ENCODE measurements around the gene SRR.

SRR gene

DNA sequence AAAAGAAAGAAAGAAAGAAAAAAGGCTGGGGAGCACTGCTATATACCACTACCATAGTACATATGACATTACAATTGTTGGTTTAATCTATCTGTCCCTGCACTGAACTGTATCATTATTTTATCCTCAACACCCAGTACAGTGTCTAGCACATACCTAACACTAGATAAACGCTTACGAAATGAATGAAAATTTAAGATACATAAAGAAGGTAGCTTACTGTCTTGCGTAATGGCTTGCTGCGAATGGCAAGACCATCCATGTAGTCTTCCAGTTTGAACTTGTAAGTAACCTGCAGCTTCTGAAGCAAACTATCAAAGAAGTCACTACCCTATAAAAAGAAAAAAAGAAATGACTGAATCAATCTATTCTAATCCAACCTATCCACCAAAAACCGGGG is 6.7 kb upstream of the SRR start:
- ATAC-seq: no peak
- TF ChIP-seq ESRRG (CRISPR knock-in tag; IDR thresholded peaks at IDR 0.05) (no peak), TOX (CRISPR knock-in tag; IDR thresholded peaks at IDR 0.05; ENCODE audit: borderline replicate concordance) (no peak)

DNA sequence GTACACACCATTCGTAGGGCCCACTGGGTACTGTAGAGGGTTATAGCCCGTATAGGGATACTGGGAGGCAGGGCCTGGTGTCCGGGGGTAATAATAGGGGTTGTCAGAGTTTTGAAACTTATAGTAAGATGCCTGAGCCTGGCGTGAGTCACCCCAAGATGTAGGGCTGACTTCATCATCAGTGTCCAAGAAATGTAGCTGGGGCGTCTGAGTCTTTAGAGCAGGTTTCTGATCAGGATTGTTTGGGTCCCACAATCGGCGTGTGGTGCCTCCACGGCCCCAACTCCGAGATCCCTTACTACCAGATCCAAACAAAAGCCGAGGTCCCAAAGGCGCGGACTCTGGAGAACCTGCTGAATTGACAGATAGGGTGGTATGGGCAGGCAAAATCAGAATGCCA is 4.6 kb upstream of the SRR start:
- no peak for ATAC-seq
- no peak for TF ChIP-seq ZFP30 (CRISPR knock-in tag; IDR thresholded peaks at IDR 0.05)
- TF ChIP-seq, protein P1, sequence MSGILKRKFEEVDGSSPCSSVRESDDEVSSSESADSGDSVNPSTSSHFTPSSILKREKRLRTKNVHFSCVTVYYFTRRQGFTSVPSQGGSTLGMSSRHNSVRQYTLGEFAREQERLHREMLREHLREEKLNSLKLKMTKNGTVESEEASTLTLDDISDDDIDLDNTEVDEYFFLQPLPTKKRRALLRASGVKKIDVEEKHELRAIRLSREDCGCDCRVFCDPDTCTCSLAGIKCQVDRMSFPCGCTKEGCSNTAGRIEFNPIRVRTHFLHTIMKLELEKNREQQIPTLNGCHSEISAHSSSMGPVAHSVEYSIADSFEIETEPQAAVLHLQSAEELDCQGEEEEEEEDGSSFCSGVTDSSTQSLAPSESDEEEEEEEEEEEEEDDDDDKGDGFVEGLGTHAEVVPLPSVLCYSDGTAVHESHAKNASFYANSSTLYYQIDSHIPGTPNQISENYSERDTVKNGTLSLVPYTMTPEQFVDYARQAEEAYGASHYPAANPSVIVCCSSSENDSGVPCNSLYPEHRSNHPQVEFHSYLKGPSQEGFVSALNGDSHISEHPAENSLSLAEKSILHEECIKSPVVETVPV (CRISPR knock-in tag; IDR thresholded peaks at IDR 0.05): no peak
- no peak for TF ChIP-seq OSR1 (CRISPR knock-in tag; IDR thresholded peaks at IDR 0.05)
- TF ChIP-seq ARNTL (CRISPR knock-in tag; IDR thresholded peaks at IDR 0.05; ENCODE audit: borderline replicate concordance, low read depth): no peak

DNA sequence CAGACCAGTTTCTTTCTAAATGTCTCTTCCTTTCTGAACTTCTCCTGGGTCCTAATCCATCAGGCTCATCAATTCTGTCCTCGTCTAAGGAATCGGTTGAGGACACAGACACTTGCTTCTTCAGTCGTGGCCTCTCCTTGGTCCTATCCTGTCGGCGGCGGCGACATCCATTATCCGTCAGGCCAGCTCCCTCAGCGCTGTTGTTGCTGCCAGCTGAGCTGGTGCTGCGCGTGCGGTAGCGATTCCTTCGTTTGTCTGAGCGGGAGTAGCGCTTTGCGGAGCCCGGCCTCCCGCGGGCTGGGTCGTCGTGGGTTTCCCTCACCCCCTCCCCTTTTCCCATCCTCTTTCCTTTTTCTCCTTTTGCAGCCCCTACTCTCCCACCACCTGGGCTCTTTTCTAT is 4.0 kb upstream of the SRR start:
- ATAC-seq: no peak

DNA sequence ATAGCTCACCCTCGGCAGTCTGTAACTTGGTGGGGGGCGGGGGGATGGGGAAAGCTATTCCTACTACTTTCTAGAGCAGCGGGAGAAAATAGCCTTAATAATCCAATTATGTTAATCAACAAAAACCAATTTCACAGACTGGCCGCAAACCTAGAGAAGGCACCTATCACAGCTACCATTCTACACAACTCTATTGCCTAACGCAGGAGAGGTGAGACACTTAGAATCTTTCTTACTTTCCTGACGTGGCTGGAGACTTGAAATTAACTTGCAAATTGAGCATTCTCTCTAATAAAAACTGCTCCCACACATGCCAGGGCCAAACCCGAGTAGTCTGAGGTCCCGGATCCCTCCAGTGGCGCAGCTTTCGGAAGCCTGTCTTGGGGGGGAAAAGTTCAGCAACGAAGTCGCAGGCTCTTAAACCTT is 959 bp upstream of the SRR start:
- ATAC-seq: peak; percentile 39
- TF ChIP-seq, protein P2, sequence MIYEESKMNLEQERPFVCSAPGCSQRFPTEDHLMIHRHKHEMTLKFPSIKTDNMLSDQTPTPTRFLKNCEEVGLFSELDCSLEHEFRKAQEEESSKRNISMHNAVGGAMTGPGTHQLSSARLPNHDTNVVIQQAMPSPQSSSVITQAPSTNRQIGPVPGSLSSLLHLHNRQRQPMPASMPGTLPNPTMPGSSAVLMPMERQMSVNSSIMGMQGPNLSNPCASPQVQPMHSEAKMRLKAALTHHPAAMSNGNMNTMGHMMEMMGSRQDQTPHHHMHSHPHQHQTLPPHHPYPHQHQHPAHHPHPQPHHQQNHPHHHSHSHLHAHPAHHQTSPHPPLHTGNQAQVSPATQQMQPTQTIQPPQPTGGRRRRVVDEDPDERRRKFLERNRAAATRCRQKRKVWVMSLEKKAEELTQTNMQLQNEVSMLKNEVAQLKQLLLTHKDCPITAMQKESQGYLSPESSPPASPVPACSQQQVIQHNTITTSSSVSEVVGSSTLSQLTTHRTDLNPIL (CRISPR knock-in tag; IDR thresholded peaks at IDR 0.05; ENCODE audit: low read depth): no peak
- TF ChIP-seq PPARA (CRISPR knock-in tag; IDR thresholded peaks at IDR 0.05; ENCODE audit: borderline replicate concordance): no peak
- TF ChIP-seq ZFP3 (CRISPR knock-in tag; IDR thresholded peaks at IDR 0.05): no peak
- no peak for TF ChIP-seq ZNF565 (CRISPR knock-in tag; conservative IDR thresholded peaks at IDR 0.05; ENCODE audit: low read depth)
- TF ChIP-seq RARB (CRISPR knock-in tag; IDR thresholded peaks at IDR 0.05): no peak
- TF ChIP-seq, protein P3, sequence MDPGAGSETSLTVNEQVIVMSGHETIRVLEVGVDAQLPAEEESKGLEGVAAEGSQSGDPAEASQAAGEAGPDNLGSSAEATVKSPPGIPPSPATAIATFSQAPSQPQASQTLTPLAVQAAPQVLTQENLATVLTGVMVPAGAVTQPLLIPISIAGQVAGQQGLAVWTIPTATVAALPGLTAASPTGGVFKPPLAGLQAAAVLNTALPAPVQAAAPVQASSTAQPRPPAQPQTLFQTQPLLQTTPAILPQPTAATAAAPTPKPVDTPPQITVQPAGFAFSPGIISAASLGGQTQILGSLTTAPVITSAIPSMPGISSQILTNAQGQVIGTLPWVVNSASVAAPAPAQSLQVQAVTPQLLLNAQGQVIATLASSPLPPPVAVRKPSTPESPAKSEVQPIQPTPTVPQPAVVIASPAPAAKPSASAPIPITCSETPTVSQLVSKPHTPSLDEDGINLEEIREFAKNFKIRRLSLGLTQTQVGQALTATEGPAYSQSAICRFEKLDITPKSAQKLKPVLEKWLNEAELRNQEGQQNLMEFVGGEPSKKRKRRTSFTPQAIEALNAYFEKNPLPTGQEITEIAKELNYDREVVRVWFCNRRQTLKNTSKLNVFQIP (CRISPR knock-in tag; IDR thresholded peaks at IDR 0.05; ENCODE audit: borderline replicate concordance, low read depth): no peak
- no peak for TF ChIP-seq ARNTL (CRISPR knock-in tag; IDR thresholded peaks at IDR 0.05; ENCODE audit: borderline replicate concordance, low read depth)
- no peak for TF ChIP-seq SNAI2 (CRISPR knock-in tag; IDR thresholded peaks at IDR 0.05)
- TF ChIP-seq BACH2 (CRISPR knock-in tag; IDR thresholded peaks at IDR 0.05; ENCODE audit: borderline replicate concordance): no peak
- TF ChIP-seq ZFP30 (CRISPR knock-in tag; IDR thresholded peaks at IDR 0.05): no peak
- no peak for TF ChIP-seq CSDC2 (CRISPR knock-in tag; IDR thresholded peaks at IDR 0.05)
- no peak for TF ChIP-seq ZNF8 (CRISPR knock-in tag; IDR thresholded peaks at IDR 0.05)
- no peak for TF ChIP-seq ESRRG (CRISPR knock-in tag; IDR thresholded peaks at IDR 0.05)
- TF ChIP-seq, protein P4, sequence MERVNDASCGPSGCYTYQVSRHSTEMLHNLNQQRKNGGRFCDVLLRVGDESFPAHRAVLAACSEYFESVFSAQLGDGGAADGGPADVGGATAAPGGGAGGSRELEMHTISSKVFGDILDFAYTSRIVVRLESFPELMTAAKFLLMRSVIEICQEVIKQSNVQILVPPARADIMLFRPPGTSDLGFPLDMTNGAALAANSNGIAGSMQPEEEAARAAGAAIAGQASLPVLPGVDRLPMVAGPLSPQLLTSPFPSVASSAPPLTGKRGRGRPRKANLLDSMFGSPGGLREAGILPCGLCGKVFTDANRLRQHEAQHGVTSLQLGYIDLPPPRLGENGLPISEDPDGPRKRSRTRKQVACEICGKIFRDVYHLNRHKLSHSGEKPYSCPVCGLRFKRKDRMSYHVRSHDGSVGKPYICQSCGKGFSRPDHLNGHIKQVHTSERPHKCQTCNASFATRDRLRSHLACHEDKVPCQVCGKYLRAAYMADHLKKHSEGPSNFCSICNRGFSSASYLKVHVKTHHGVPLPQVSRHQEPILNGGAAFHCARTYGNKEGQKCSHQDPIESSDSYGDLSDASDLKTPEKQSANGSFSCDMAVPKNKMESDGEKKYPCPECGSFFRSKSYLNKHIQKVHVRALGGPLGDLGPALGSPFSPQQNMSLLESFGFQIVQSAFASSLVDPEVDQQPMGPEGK (CRISPR knock-in tag; IDR thresholded peaks at IDR 0.05; ENCODE audit: borderline replicate concordance): no peak
- TF ChIP-seq TCF4 (CRISPR knock-in tag; IDR thresholded peaks at IDR 0.05; ENCODE audit: borderline replicate concordance): no peak
- no peak for TF ChIP-seq ISL1 (CRISPR knock-in tag; IDR thresholded peaks at IDR 0.05)
- TF ChIP-seq, protein P1 (CRISPR knock-in tag; IDR thresholded peaks at IDR 0.05): no peak
- no peak for TF ChIP-seq TOX (CRISPR knock-in tag; IDR thresholded peaks at IDR 0.05; ENCODE audit: borderline replicate concordance)
- TF ChIP-seq, protein P5, sequence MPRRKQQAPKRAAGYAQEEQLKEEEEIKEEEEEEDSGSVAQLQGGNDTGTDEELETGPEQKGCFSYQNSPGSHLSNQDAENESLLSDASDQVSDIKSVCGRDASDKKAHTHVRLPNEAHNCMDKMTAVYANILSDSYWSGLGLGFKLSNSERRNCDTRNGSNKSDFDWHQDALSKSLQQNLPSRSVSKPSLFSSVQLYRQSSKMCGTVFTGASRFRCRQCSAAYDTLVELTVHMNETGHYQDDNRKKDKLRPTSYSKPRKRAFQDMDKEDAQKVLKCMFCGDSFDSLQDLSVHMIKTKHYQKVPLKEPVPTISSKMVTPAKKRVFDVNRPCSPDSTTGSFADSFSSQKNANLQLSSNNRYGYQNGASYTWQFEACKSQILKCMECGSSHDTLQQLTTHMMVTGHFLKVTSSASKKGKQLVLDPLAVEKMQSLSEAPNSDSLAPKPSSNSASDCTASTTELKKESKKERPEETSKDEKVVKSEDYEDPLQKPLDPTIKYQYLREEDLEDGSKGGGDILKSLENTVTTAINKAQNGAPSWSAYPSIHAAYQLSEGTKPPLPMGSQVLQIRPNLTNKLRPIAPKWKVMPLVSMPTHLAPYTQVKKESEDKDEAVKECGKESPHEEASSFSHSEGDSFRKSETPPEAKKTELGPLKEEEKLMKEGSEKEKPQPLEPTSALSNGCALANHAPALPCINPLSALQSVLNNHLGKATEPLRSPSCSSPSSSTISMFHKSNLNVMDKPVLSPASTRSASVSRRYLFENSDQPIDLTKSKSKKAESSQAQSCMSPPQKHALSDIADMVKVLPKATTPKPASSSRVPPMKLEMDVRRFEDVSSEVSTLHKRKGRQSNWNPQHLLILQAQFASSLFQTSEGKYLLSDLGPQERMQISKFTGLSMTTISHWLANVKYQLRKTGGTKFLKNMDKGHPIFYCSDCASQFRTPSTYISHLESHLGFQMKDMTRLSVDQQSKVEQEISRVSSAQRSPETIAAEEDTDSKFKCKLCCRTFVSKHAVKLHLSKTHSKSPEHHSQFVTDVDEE (CRISPR knock-in tag; IDR thresholded peaks at IDR 0.05): no peak

More for the DNA sequence above, 4.0 kb upstream of the SRR start:
- TF ChIP-seq, protein P2 (CRISPR knock-in tag; IDR thresholded peaks at IDR 0.05; ENCODE audit: low read depth): no peak
- TF ChIP-seq ZNF8 (CRISPR knock-in tag; IDR thresholded peaks at IDR 0.05): no peak
- no peak for TF ChIP-seq ISL1 (CRISPR knock-in tag; IDR thresholded peaks at IDR 0.05)
